ENCODE measurements around the gene TGFBR3L.
"Not testable (repeated sequence)": the region's sequence is repeated elsewhere in the genome, so short reads cannot be mapped to it uniquely, and the experiment has no call there.

The TGFBR3L gene

DNA sequence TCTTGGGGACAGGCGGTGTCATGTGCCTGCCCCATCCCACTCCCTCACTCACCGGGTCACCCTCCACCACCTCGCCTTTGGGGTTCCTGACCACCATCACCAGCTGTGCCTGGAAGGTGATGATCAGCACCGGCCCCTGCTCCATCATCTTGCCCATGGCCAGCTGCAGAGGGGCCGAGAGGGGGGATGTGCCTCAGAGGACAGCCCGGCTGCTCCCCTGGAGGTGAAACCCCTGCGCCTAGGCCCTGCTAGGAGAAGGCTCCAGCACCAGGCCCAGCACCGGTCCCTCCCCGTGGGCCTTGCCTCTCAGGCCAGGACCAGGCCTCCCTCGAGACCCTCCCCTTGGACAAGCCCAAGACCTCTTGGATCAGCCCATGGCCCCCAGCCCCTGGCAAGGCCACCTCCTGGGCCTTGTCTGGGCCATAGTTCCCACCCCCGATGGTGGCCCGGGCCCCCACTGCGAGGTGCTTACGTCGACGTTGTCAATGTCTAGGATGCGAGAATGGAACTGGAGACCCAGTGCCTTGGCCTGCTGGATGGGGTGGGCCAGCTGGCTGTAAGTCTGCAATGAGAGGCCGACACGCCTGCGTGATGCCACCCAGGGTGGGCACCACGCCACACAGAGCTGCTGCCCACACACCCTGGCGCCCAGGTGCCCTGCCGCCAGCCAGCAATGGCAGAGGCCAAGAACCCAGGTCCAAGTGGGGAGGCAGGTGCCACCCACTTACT is 13.1 kb downstream of the TGFBR3L start:
- FAIRE-seq (no peak), DNase-seq (ENCODE audit: insufficient read length) (no peak)
- TF ChIP-seq TAF1 (IDR thresholded peaks at IDR 0.05; ENCODE audit: borderline replicate concordance, low read depth, low read length) (no peak), POLR2AphosphoS5 (IDR thresholded peaks at IDR 0.05; ENCODE audit: low read depth, low read length) (0 out of 2 replicates have a peak, but pooled peaks have one; percentile 12)

DNA sequence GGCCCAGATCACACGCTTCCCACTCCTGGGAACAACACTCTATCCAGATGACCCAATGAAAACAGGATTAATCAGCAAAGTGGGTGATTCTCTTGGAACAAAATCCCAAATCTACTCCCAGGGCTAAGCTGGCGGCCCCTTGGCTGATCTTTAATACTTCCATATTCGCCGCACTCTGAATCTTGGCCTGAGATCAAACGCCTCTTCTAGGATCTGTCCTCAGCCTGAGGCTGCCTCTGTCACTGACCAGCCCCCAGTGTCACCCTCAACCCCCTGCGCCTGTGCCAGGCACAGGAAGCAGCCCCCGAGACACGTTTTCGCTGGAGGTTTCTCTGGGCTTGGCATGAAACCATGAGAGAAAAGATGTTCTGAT is 13.7 kb downstream of the TGFBR3L start:
- no peak for DNase-seq (ENCODE audit: insufficient read length)
- no peak for FAIRE-seq
- no peak for TF ChIP-seq POLR2AphosphoS5 (IDR thresholded peaks at IDR 0.05; ENCODE audit: low read depth, low read length)
- no peak for TF ChIP-seq POLR2A (IDR thresholded peaks at IDR 0.05; ENCODE audit: low read depth, low read length)
- TF ChIP-seq TAF1 (IDR thresholded peaks at IDR 0.05; ENCODE audit: borderline replicate concordance, low read depth, low read length), result no peak

GRCh38 chr19:7928741-7929701 is 14.4 kb downstream of the TGFBR3L start:
- no peak for DNase-seq (ENCODE audit: insufficient read length)
- FAIRE-seq, result peak; percentile 56
- TF ChIP-seq POLR2AphosphoS5 (IDR thresholded peaks at IDR 0.05; ENCODE audit: low read depth, low read length), result no peak
- TF ChIP-seq TAF1 (IDR thresholded peaks at IDR 0.05; ENCODE audit: borderline replicate concordance, low read depth, low read length), result no peak
- no peak for TF ChIP-seq POLR2A (IDR thresholded peaks at IDR 0.05; ENCODE audit: low read depth, low read length)

DNA sequence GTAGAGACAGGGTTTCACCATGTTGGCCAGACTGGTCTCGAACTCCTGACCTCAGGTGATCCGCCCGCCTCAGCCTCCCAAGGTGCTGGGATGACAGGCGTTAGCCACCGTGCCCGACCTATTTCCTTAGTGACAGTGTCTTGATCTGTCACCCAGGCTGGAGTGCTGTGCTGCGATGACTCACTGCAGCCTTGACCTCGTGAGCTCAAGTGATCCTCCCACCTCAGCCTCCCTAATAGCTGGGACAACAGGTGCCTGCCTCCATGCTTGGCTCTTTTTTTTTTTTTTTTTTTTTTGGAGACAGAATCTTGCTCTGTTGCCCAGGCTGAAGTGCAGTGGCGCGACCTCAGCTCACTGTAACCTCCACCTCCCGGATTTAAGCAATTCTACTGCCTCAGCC is 15.4 kb downstream of the TGFBR3L start:
- not testable (repeated sequence) for FAIRE-seq; DNase-seq (ENCODE audit: insufficient read length)

GRCh38 chr19:7930765-7931164 is 16.1 kb downstream of the TGFBR3L start:
- FAIRE-seq (no peak), DNase-seq (ENCODE audit: insufficient read length) (no peak)
- TF ChIP-seq TAF1 (IDR thresholded peaks at IDR 0.05; ENCODE audit: borderline replicate concordance, low read depth, low read length), result no peak
- TF ChIP-seq POLR2AphosphoS5 (IDR thresholded peaks at IDR 0.05; ENCODE audit: low read depth, low read length), result no peak
- no peak for TF ChIP-seq POLR2A (IDR thresholded peaks at IDR 0.05; ENCODE audit: low read depth, low read length)

DNA sequence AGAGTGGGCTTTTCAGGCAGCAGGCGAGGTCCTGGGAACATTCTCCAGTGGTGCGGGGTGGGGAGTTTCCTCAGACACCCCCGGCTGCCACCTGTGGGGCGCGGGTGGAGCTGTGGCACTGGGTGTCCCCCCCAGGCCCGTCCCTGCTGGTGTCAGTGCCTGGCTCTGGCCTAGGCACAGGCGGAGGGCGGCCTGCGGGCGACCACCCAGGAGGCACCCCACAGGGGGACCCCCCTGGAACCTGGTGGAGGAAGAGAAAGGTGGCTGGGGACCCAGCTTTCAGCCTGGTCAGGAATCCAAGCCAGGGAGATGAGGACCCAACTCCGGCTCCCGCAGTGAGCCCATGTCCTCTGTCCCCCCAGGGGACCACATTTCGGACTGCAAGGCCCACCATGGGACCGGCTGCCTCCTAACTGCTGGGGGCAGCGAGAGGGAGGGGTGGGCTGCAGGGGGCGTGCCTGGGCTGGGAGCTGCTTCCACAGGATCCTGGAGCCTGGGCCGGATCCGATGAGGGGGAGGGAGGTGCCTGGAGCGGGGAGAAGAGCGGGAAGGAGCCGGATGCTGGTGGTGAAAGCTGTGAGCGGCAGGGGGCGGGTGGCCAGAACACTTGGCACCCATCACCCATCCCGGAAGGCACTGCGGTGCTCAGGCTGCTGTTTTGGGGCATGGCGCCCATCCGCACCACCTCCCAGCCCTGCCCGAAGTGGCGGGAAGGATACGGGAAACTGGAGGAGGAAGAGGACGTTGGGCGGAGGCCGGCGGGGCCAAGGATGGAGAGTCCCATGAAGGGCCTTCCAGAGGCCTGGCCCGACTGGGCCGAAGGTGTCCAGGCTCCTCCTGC is 16.8 kb downstream of the TGFBR3L start:
- no peak for DNase-seq (ENCODE audit: insufficient read length)
- TF ChIP-seq POLR2AphosphoS5 (IDR thresholded peaks at IDR 0.05; ENCODE audit: low read depth, low read length), result no peak
- TF ChIP-seq TAF1 (IDR thresholded peaks at IDR 0.05; ENCODE audit: borderline replicate concordance, low read depth, low read length), result no peak
- TF ChIP-seq POLR2A (IDR thresholded peaks at IDR 0.05; ENCODE audit: low read depth, low read length), result no peak
- no peak for FAIRE-seq

DNA sequence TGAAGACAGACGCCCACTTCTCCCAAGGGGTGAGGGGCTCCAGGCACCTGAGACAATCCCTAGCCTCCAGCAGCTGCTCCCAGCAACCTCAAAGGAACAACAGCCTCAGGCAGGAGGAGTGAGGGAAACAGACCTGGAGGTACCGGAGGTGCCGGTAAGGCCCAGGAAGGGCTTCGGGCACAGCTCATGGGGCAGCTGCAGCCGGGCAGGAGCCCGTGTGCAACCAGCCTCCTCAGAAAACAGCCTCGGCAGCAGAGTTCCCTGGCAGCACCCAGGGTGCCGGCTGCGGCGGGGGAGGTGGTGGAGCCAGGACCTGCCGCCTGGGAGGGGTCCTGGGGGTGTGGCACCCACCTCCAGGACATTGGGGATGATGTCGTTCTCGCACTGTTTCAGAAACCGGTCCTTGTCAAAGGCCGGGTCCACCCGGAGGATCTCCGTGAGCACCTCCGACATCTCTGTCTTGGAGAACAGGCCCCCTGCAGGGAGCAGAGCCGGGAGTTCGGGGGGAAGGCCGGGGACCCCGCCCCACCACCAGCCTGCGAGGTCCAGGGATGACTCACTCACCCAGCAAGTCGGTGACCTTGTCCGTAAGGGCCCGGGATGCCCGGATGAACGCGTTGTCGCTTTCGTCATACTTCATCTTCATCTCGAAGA is 17.8 kb downstream of the TGFBR3L start:
- no peak for DNase-seq (ENCODE audit: insufficient read length)
- no peak for FAIRE-seq
- no peak for TF ChIP-seq POLR2AphosphoS5 (IDR thresholded peaks at IDR 0.05; ENCODE audit: low read depth, low read length)
- TF ChIP-seq TAF1 (IDR thresholded peaks at IDR 0.05; ENCODE audit: borderline replicate concordance, low read depth, low read length), result no peak
- no peak for TF ChIP-seq POLR2A (IDR thresholded peaks at IDR 0.05; ENCODE audit: low read depth, low read length)

DNA sequence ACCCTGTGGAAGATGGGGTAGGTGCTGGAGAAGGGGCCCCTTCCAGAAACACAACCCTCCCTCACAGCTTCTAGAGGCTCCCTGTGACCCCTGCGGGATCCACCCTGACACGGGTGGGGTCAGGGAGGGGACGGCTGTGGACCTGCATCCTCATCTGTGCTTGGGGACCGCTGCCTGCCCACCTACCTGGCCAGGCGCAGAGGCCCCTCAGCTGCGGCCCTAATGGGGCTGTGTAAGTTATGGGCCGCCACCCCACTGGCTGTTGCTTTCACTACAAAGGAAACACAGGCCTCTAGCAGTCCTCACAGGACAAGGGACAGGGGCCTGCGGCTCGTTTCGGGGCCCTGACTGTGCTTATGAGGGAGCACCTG is 18.3 kb downstream of the TGFBR3L start:
- TF ChIP-seq POLR2AphosphoS5 (IDR thresholded peaks at IDR 0.05; ENCODE audit: low read depth, low read length), result no peak
- TF ChIP-seq TAF1 (IDR thresholded peaks at IDR 0.05; ENCODE audit: borderline replicate concordance, low read depth, low read length), result no peak
- no peak for TF ChIP-seq POLR2A (IDR thresholded peaks at IDR 0.05; ENCODE audit: low read depth, low read length)
- no peak for FAIRE-seq
- no peak for DNase-seq (ENCODE audit: insufficient read length)

DNA sequence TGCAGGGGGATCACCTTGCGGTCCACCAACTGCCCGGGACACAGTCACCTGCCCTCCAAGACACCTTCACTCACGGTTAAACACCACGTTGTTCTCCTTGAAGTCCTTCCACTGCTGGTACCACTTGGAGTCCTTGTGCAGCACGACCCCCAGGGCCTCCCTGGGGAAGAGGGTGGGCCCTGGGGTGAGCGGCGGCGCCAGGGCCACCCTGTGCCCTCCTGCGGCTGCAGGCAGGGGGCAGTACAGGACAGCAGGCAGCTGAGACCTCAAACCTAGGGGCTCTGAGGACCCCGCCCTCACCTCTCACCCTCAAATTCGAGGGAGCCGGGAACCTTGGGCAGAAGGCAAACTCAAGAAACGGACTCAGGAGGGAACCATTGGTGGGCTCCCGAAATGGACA is 18.8 kb downstream of the TGFBR3L start:
- DNase-seq (ENCODE audit: insufficient read length) (no peak), FAIRE-seq (no peak)
- TF ChIP-seq POLR2AphosphoS5 (IDR thresholded peaks at IDR 0.05; ENCODE audit: low read depth, low read length) (no peak), POLR2A (IDR thresholded peaks at IDR 0.05; ENCODE audit: low read depth, low read length) (no peak), TAF1 (IDR thresholded peaks at IDR 0.05; ENCODE audit: borderline replicate concordance, low read depth, low read length) (no peak)

DNA sequence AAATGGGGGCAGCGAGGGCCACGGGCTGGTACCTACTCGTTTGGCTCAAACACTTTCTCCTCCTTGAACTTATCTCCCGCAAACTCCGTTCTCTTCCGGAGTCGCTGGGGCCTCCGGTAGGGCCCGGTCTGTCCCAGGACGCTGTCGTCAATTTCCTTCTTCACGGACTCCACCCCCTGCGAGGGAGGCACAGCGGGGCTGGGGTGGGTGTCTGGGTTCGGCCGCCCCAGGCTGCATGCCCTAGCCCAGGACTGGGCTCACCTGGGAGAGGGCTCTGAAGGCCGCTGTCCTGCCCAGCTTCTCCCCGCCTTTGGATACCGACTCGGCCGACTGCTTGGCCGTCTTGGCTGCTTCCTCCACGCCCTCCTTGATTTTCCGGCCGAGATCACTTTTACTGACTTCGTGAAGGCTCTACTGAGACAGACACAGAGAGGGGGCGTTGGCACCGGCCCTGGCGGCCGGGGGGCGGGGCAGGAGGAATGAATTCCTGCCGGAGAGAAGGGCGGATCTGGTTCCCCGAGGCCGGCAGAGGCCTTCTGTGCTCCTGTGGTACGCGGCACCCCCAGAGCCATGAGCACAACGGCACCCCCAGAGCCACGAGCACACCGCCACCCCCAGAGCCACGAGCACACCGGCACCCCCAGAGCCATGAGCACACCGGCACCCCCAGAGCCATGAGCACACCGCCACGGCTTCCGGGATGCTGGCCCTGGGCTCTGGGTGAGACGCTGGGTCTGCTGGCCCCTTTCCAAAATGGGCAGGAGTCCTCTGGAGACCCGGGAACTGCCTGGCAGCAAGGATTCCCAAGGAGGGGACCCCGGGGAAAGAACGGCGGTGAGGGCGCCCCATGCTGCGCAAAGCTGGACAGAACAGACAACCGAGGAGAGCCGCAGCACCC is 19.4 kb downstream of the TGFBR3L start:
- DNase-seq (ENCODE audit: insufficient read length), result no peak
- FAIRE-seq, result no peak
- TF ChIP-seq POLR2A (IDR thresholded peaks at IDR 0.05; ENCODE audit: low read depth, low read length) (no peak), TAF1 (IDR thresholded peaks at IDR 0.05; ENCODE audit: borderline replicate concordance, low read depth, low read length) (no peak), POLR2AphosphoS5 (IDR thresholded peaks at IDR 0.05; ENCODE audit: low read depth, low read length) (no peak)
